ENCODE measurements around the gene ZNF57. TPM values are rescaled to one million over a fixed set of nuclear protein-coding genes. Genes with fewer than 3 reads are reported as not detected.

The ZNF57 gene
- total and polyA plus RNA-seq, 2 of the 13 experiments (the other 11 are each of a cell fraction or from before 2014, with no cell fraction given): 6.6 to 17.5 TPM

DNA sequence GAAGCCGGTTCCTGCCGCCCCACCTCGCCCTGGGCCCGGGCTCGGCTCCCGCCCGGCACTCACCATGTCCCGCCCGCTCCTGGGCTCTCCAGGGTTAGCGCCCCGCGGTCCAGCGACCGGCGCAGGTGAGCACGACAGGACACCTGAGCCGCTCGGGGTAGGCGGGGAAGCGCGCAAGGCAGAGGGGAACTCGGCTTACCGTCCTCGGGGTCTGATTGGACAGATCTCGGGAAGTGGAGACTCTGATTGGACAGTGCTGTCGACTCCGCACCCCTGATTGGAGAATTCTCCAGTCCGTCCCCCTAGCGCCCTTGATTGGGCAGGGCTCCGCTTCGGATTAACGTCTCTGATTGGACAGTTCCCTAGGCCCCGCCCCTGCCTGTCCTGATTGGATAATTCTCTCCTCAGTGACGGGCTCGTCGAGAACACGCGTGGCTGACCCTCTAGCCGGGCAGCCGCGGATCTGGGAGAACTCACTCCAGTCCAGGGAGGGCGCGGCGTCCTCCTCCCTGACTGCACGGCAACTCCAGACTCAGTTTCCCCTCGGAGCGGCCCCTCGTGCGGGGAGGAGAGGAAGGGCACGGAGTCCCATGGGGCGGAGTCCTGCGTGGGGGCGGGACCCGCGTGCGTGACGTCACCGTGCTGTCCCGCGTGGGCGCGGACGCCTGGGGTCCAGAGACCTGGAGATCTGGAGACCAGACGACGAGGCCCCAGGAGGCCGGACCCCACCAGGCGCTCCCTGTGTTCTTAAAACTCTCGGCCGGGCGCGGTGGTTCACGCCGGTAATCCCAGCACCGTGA is 44.2 kb downstream of the ZNF57 start, which contains the start of gene ZNF77 (continued):
- TF ChIP-seq, protein P1, sequence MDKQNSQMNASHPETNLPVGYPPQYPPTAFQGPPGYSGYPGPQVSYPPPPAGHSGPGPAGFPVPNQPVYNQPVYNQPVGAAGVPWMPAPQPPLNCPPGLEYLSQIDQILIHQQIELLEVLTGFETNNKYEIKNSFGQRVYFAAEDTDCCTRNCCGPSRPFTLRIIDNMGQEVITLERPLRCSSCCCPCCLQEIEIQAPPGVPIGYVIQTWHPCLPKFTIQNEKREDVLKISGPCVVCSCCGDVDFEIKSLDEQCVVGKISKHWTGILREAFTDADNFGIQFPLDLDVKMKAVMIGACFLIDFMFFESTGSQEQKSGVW (CRISPR knock-in tag; IDR thresholded peaks at IDR 0.05; ENCODE audit: borderline replicate concordance): no peak
- TF ChIP-seq, protein P2, sequence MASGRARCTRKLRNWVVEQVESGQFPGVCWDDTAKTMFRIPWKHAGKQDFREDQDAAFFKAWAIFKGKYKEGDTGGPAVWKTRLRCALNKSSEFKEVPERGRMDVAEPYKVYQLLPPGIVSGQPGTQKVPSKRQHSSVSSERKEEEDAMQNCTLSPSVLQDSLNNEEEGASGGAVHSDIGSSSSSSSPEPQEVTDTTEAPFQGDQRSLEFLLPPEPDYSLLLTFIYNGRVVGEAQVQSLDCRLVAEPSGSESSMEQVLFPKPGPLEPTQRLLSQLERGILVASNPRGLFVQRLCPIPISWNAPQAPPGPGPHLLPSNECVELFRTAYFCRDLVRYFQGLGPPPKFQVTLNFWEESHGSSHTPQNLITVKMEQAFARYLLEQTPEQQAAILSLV (CRISPR knock-in tag; IDR thresholded peaks at IDR 0.05; ENCODE audit: borderline replicate concordance): 0 out of 2 replicates have a peak, but pooled peaks have one; percentile 21
- TF ChIP-seq ZNF572 (CRISPR knock-in tag; IDR thresholded peaks at IDR 0.05): no peak
- TF ChIP-seq ZNF546 (CRISPR knock-in tag; conservative IDR thresholded peaks at IDR 0.05): peak; percentile 65; the same call in 1 of the 2 replicates
- TF ChIP-seq ZNF709 (CRISPR knock-in tag; IDR thresholded peaks at IDR 0.05): no peak; the same call in 1 of the 2 replicates
- no peak for TF ChIP-seq PCBP2 (optimal IDR thresholded peaks at IDR 0.05; ENCODE audit: low read depth, low read length, poor library complexity, severe bottlenecking)
- 0 out of 2 replicates have a peak, but pooled peaks have one; percentile 39 for TF ChIP-seq ZBTB42 (CRISPR knock-in tag; IDR thresholded peaks at IDR 0.05)
- TF ChIP-seq HMG20B (CRISPR knock-in tag; conservative IDR thresholded peaks at IDR 0.05): no peak
- peak; percentile 13; the same call in 1 of the 2 replicates for TF ChIP-seq SRY (CRISPR knock-in tag; IDR thresholded peaks at IDR 0.05)
- TF ChIP-seq NFIB (CRISPR knock-in tag; IDR thresholded peaks at IDR 0.05; ENCODE audit: borderline replicate concordance): no peak
- TF ChIP-seq CENPX (CRISPR knock-in tag; IDR thresholded peaks at IDR 0.05): no peak
- TF ChIP-seq ZNF558 (CRISPR knock-in tag; IDR thresholded peaks at IDR 0.05; ENCODE audit: borderline replicate concordance): 0 out of 2 replicates have a peak, but pooled peaks have one; percentile 29
- peak; percentile 99 for TF ChIP-seq CREB1 (IDR thresholded peaks at IDR 0.05)
- TF ChIP-seq CREB1 (CRISPR knock-in tag; IDR thresholded peaks at IDR 0.05): peak; percentile 94
- TF ChIP-seq, protein P3, sequence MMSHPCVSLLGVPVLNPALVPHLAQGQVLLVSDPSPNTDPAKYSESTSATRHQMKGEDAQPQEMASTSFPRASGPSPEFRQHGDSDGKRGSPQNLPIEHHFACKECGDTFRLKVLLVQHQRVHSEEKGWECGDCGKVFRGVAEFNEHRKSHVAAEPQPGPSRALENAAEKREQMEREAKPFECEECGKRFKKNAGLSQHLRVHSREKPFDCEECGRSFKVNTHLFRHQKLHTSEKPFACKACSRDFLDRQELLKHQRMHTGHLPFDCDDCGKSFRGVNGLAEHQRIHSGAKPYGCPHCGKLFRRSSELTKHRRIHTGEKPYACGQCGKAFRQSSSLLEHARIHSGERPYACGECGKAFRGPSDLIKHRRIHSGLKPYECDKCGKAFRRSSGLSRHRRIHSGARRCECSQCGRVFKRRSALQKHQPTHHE (CRISPR knock-in tag; IDR thresholded peaks at IDR 0.05; ENCODE audit: borderline replicate concordance): peak; percentile 68; the same call in 1 of the 2 replicates
- TF ChIP-seq SP4 (CRISPR knock-in tag; IDR thresholded peaks at IDR 0.05): peak; percentile 93
- 0 out of 2 replicates have a peak, but pooled peaks have one; percentile 45 for TF ChIP-seq ZFP1 (CRISPR knock-in tag; IDR thresholded peaks at IDR 0.05)
- TF ChIP-seq NFATC3 (CRISPR knock-in tag; IDR thresholded peaks at IDR 0.05): no peak
- no peak for TF ChIP-seq MAFK (conservative IDR thresholded peaks at IDR 0.05 in 1 of 2, IDR thresholded peaks at IDR 0.05 in 1 of 2; ENCODE audit: low read length in 2 of 2)
- TF ChIP-seq, protein P4, sequence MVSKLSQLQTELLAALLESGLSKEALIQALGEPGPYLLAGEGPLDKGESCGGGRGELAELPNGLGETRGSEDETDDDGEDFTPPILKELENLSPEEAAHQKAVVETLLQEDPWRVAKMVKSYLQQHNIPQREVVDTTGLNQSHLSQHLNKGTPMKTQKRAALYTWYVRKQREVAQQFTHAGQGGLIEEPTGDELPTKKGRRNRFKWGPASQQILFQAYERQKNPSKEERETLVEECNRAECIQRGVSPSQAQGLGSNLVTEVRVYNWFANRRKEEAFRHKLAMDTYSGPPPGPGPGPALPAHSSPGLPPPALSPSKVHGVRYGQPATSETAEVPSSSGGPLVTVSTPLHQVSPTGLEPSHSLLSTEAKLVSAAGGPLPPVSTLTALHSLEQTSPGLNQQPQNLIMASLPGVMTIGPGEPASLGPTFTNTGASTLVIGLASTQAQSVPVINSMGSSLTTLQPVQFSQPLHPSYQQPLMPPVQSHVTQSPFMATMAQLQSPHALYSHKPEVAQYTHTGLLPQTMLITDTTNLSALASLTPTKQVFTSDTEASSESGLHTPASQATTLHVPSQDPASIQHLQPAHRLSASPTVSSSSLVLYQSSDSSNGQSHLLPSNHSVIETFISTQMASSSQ (IDR thresholded peaks at IDR 0.05; ENCODE audit: low read depth): no peak
- TF ChIP-seq, protein P4 (CRISPR knock-in tag; IDR thresholded peaks at IDR 0.05; ENCODE audit: borderline replicate concordance): 0 out of 2 replicates have a peak, but pooled peaks have one; percentile 12
- no peak; the same call in 1 of the 2 replicates for TF ChIP-seq ZNF256 (CRISPR knock-in tag; conservative IDR thresholded peaks at IDR 0.05)
